BE2C (cell line): ENCODE data around the gene DMTF1.

Experiments used
- DNase-seq: peaks from one replicate; pipeline ENCODE4 v3.0.0-alpha.2; 2020
- H3K27me3 ChIP-seq: fragments of 250-450 bp; sonication (Bioruptor Pico); 2 replicates; pipeline ENCODE4 v1.5.1; 2020; ENCODE audit warnings: mild to moderate bottlenecking
- H3K36me3 ChIP-seq: fragments of 250-450 bp; sonication (Bioruptor Pico); 2 replicates; pipeline ENCODE4 v1.5.1; 2020; ENCODE audit warnings: mild to moderate bottlenecking
- H3K4me1 ChIP-seq: fragments of 250-450 bp; sonication (Bioruptor Pico); 2 replicates; pipeline ENCODE4 v1.5.1; 2020
- H3K4me3 ChIP-seq: 2 replicates; pipeline ENCODE4 v1.5.1; 2011; ENCODE audit warnings: low read depth, low read length
- H3K9me3 ChIP-seq: fragments of 250-450 bp; sonication (Bioruptor Pico); 2 replicates; pipeline ENCODE4 v1.5.1; 2020
- CTCF ChIP-seq: IDR thresholded peaks from 2 replicates; pipeline ENCODE4 v1.5.1; 2012; ENCODE audit warnings: mild to moderate bottlenecking, low read depth, low read length

The DMTF1 gene

GRCh38 chr7:87151002-87151728, 1.1 kb upstream of the DMTF1 start:
- TF ChIP-seq CTCF: no peak
- Histone ChIP-seq H3K4me1 (no peaks in the 10 kb centered on the region; the same call in 1 of the 2 replicates), H3K4me3 (peak overlapping the region; percentile 73), H3K36me3 (peaks cover 4% of the 10 kb centered on the region; the same call in 1 of the 2 replicates), H3K27me3 (no peaks in the 10 kb centered on the region), H3K9me3 (no peaks in the 10 kb centered on the region)
- no peak for DNase-seq

- no peak for DNase-seq
These were observed 533 bp upstream of the DMTF1 start for GRCh38 chr7:87151729-87152111.

GRCh38 chr7:87152897-87153641, 816 bp downstream of the DMTF1 start:
- Histone ChIP-seq H3K4me3 (peak overlapping the region; percentile 73), H3K9me3 (no peaks in the 10 kb centered on the region), H3K27me3 (no peaks in the 10 kb centered on the region), H3K4me1 (no peaks in the 10 kb centered on the region; the same call in none of the 2 replicates), H3K36me3 (peaks cover 4% of the 10 kb centered on the region)
- peak; percentile 23 for DNase-seq
- TF ChIP-seq CTCF: no peak

More at GRCh38 chr7:87151729-87152111, 533 bp upstream of the DMTF1 start:
- Histone ChIP-seq H3K36me3 (peaks cover 4% of the 10 kb centered on the region; the same call in 1 of the 2 replicates), H3K9me3 (no peaks in the 10 kb centered on the region), H3K4me3 (peak overlapping the region; percentile 73), H3K4me1 (no peaks in the 10 kb centered on the region; the same call in none of the 2 replicates), H3K27me3 (no peaks in the 10 kb centered on the region)
- no peak for TF ChIP-seq CTCF

- peak overlapping the region; percentile 73 for H3K4me3 ChIP-seq
- no peak for TF ChIP-seq CTCF
- no peaks in the 10 kb centered on the region for H3K9me3 ChIP-seq
- DNase-seq: no peak
- peaks cover 4% of the 10 kb centered on the region for H3K36me3 ChIP-seq
- H3K4me1 ChIP-seq: no peaks in the 10 kb centered on the region; the same call in none of the 2 replicates
- H3K27me3 ChIP-seq: no peaks in the 10 kb centered on the region
These were observed 1.9 kb downstream of the DMTF1 start for GRCh38 chr7:87154166-87154565.

GRCh38 chr7:87154569-87154968, 2.3 kb downstream of the DMTF1 start:
- Histone ChIP-seq H3K9me3 (no peaks in the 10 kb centered on the region), H3K36me3 (peaks cover 4% of the 10 kb centered on the region), H3K4me1 (no peaks in the 10 kb centered on the region; the same call in none of the 2 replicates), H3K27me3 (no peaks in the 10 kb centered on the region), H3K4me3 (peak overlapping the region; percentile 73)
- TF ChIP-seq CTCF: no peak
- DNase-seq: no peak
